Keratinocyte (primary cell): ENCODE data around the gene WASHC4. TPM values are rescaled to one million over a fixed set of nuclear protein-coding genes. Genes with fewer than 3 reads are reported as not detected.

Experiments used
- DNase-seq: peaks from one replicate; pipeline ENCODE4 v3.0.0-alpha.2; 2011; ENCODE audit warnings: low read depth, missing footprints, low spot score
- FAIRE-seq: peaks from 2 replicates; lab custom pipeline; 2011; peaks lifted over from hg19 to GRCh38; lab: Jason Lieb, UNC
- H2AFZ ChIP-seq: 2 replicates; pipeline ENCODE4 v1.6.0; 2012; ENCODE audit warnings: low read length, control low read depth, inconsistent platforms; ENCODE audit not compliant: control insufficient read depth
- H3K27ac ChIP-seq: 2 replicates; pipeline ENCODE4 v1.5.1; 2011; ENCODE audit warnings: low read length; ENCODE audit not compliant: control insufficient read depth, insufficient read depth
- H3K27me3 ChIP-seq: 3 replicates; pipeline ENCODE4 v1.6.0; 2011; ENCODE audit warnings: low read length; ENCODE audit not compliant: control insufficient read depth, insufficient read depth; ENCODE audit errors: extremely low read depth
- H3K36me3 ChIP-seq, 2 experiments: 2 replicates in 1 of 2; 3 replicates in 1 of 2; pipeline ENCODE4 v1.5.1; 2011; ENCODE audit warnings: low read length in 2 of 2, mild to moderate bottlenecking in 1 of 2; ENCODE audit not compliant: control insufficient read depth in 2 of 2, insufficient read depth in 2 of 2; ENCODE audit errors: extremely low read depth in 1 of 2
- H3K4me1 ChIP-seq: 3 replicates; pipeline ENCODE4 v1.5.1; 2011; ENCODE audit warnings: low read length; ENCODE audit not compliant: control insufficient read depth, insufficient read depth; ENCODE audit errors: extremely low read depth
- H3K4me2 ChIP-seq: 3 replicates; pipeline ENCODE4 v1.6.0; 2011; ENCODE audit warnings: low read depth, low read length; ENCODE audit not compliant: control insufficient read depth, insufficient read depth; ENCODE audit errors: extremely low read depth
- H3K4me3 ChIP-seq, 3 experiments: fragments of 200-600 bp in 1 of 3; sonication (generic) in 1 of 3; 2 replicates in 2 of 3; 3 replicates in 1 of 3; pipeline ENCODE4 v1.5.1; 2011 to 2016; ENCODE audit warnings: low read length in 3 of 3, mild to moderate bottlenecking in 3 of 3, control low read depth in 2 of 3, inconsistent platforms in 1 of 3, low read depth in 1 of 3, mixed read lengths in 1 of 3, mixed run types in 1 of 3, moderate library complexity in 1 of 3; ENCODE audit not compliant: control insufficient read depth in 2 of 3, insufficient read depth in 2 of 3; ENCODE audit errors: extremely low read depth in 1 of 3
- H3K79me2 ChIP-seq: 2 replicates; pipeline ENCODE4 v1.6.0; 2012; ENCODE audit warnings: low read length; ENCODE audit not compliant: control insufficient read depth, insufficient read depth
- H3K9ac ChIP-seq: 3 replicates; pipeline ENCODE4 v1.6.0; 2011; ENCODE audit warnings: low read length; ENCODE audit not compliant: control insufficient read depth, insufficient read depth; ENCODE audit errors: extremely low read depth
- H3K9me1 ChIP-seq: 3 replicates; pipeline ENCODE4 v1.6.0; 2011; ENCODE audit warnings: low read length; ENCODE audit not compliant: control insufficient read depth, insufficient read depth; ENCODE audit errors: extremely low read depth
- H3K9me3 ChIP-seq: 2 replicates; pipeline ENCODE4 v1.5.1; 2012; ENCODE audit warnings: low read depth, low read length; ENCODE audit not compliant: control insufficient read depth
- H4K20me1 ChIP-seq: 3 replicates; pipeline ENCODE4 v1.6.0; 2011; ENCODE audit warnings: low read length; ENCODE audit not compliant: control insufficient read depth, insufficient read depth; ENCODE audit errors: extremely low read depth
- CTCF ChIP-seq, 3 experiments: IDR thresholded peaks in 1 of 3; conservative IDR thresholded peaks in 1 of 3; optimal IDR thresholded peaks in 1 of 3; 2 replicates in 2 of 3; 3 replicates in 1 of 3; pipeline versions ENCODE3 to v1.5.1; 2011; ENCODE audit warnings: low read length in 3 of 3, mild to moderate bottlenecking in 3 of 3, moderate library complexity in 2 of 3, control low read depth in 1 of 3, inconsistent platforms in 1 of 3; ENCODE audit not compliant: insufficient read depth in 2 of 3; ENCODE audit errors: extremely low read depth in 1 of 3
- EZH2 ChIP-seq: IDR thresholded peaks from one replicate; pipeline ENCODE4 v1.6.1; 2012; ENCODE audit warnings: inconsistent platforms, mild to moderate bottlenecking, low read length, moderate library complexity
- dilution Hi-C: fragments of 300-500 bp; cut with MboI; formaldehyde crosslinking; loops from one replicate; pipeline ENCODE4 v1.7.0; 2020; ENCODE audit warnings: low sequenced_read_pairs; ENCODE audit not compliant: extremely low pct_ligation_motif_present
- polyA plus RNA-seq, 5 experiments: library from polyadenylated mRNA; depleted of rRNA in 3 of 5; stranded (reverse) in 3 of 5; stranded (forward) in 1 of 5; unstranded in 1 of 5; fragments of >200 nt; gene quantifications; 1 replicate in 1 of 5; 2 replicates in 3 of 5; 3 replicates in 1 of 5; pipeline versions ENCODE4 v1.2.1 to v1.2.3, GENCODE V29; 2011 to 2012; ENCODE audit warnings: missing spikeins in 2 of 5, low read depth in 1 of 5, low replicate concordance in 1 of 5

WASHC4 gene
- polyA plus RNA-seq, 1 donor (not counting 4 experiments of a cell fraction or from before 2014, with no cell fraction given), result 58.1 TPM

DNA sequence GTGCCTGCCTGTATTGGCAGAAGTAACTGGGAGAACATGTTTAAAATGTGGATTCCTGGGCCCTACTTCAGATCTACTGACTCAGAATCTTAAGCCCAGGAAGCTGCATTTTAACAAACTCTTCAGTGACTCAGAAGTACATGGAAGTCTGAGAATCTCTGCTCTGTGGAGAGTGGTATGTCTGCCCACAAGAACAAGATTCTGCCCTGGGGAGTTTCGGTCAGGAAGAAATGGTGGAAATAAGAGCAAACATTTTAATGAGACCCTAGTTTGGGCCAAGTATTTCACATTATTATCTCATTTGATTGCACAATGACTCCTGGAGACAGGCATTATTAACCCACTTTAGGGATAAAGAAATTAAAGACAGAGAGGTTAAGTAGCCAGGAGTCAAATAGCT, 31.4 kb upstream of the WASHC4 start:
- H3K36me3 ChIP-seq, result no peaks in the 10 kb centered on the region
- no peak overlapping the region for H3K4me2 ChIP-seq
- no peak for TF ChIP-seq EZH2
- no peak for TF ChIP-seq CTCF (optimal IDR thresholded peaks at IDR 0.05 in 1 of 3, IDR thresholded peaks at IDR 0.05 in 1 of 3, conservative IDR thresholded peaks at IDR 0.05 in 1 of 3; ENCODE audit: extremely low read depth in 1 of 3, insufficient read depth in 2 of 3, low read length in 3 of 3)
- H2AFZ ChIP-seq, result no peak overlapping the region
- no peaks in the 10 kb centered on the region for H3K79me2 ChIP-seq
- H3K27ac ChIP-seq, result no peak overlapping the region
- DNase-seq (no peak), FAIRE-seq (no peak)
- no peaks in the 10 kb centered on the region for H3K4me1 ChIP-seq
- no peaks in the 10 kb centered on the region for H4K20me1 ChIP-seq
- H3K4me3 ChIP-seq, result no peak overlapping the region
- H3K9me3 ChIP-seq, result no peaks in the 10 kb centered on the region
- no peaks in the 10 kb centered on the region for H3K9me1 ChIP-seq
- H3K9ac ChIP-seq, result no peak overlapping the region
- H3K27me3 ChIP-seq, result no peaks in the 10 kb centered on the region
- dilution Hi-C loops, result no loop called here

GRCh38 chr12:105076913-105077312, 30.6 kb upstream of the WASHC4 start:
- H3K36me3 ChIP-seq, result no peaks in the 10 kb centered on the region
- no peak overlapping the region for H3K4me2 ChIP-seq
- H3K4me3 ChIP-seq, result no peak overlapping the region
- TF ChIP-seq CTCF (optimal IDR thresholded peaks at IDR 0.05 in 1 of 3, IDR thresholded peaks at IDR 0.05 in 1 of 3, conservative IDR thresholded peaks at IDR 0.05 in 1 of 3; ENCODE audit: extremely low read depth in 1 of 3, insufficient read depth in 2 of 3, low read length in 3 of 3) (no peak), EZH2 (no peak)
- no peaks in the 10 kb centered on the region for H4K20me1 ChIP-seq
- dilution Hi-C loops, result no loop called here
- H3K9me3 ChIP-seq, result no peaks in the 10 kb centered on the region
- H3K27ac ChIP-seq, result no peak overlapping the region
- FAIRE-seq (no peak), DNase-seq (no peak)
- no peaks in the 10 kb centered on the region for H3K27me3 ChIP-seq
- H3K9ac ChIP-seq, result no peak overlapping the region
- no peaks in the 10 kb centered on the region for H3K4me1 ChIP-seq
- H3K79me2 ChIP-seq, result no peaks in the 10 kb centered on the region
- H2AFZ ChIP-seq, result no peak overlapping the region
- no peaks in the 10 kb centered on the region for H3K9me1 ChIP-seq
